Brain microvascular endothelial cell (primary cell): Measurements from ENCODE around the gene PPM1F.

ENCODE experiments used
- DNase-seq: peaks from one replicate; pipeline ENCODE4 v3.0.0-alpha.2; 2020
- H3K27ac ChIP-seq: fragments of 250-450 bp; sonication (Bioruptor Pico); 2 replicates; pipeline ENCODE4 v1.5.1; 2020; ENCODE audit warnings: mild to moderate bottlenecking, moderate library complexity
- H3K27me3 ChIP-seq: fragments of 250-450 bp; sonication (Bioruptor Pico); replicated peaks from 2 replicates; pipeline ENCODE4 v1.5.1; 2020; ENCODE audit warnings: mild to moderate bottlenecking
- H3K36me3 ChIP-seq: fragments of 250-450 bp; sonication (Bioruptor Pico); replicated peaks from 2 replicates; pipeline ENCODE4 v1.5.1; 2020; ENCODE audit warnings: mild to moderate bottlenecking
- H3K4me3 ChIP-seq: 2 replicates; pipeline ENCODE4 v1.5.1; 2011; ENCODE audit warnings: low read depth, mild to moderate bottlenecking, control low read depth, low read length, moderate library complexity
- CTCF ChIP-seq: IDR thresholded peaks from 2 replicates; pipeline ENCODE4 v1.5.1; 2011; ENCODE audit warnings: low read depth, mild to moderate bottlenecking, moderate library complexity, low read length, control low read depth, inconsistent platforms; ENCODE audit errors: missing control alignments
- in situ Hi-C: cut with HindIII; loops from 2 replicates; pipeline ENCODE4 v1.10.0; 2017; ENCODE audit warnings: low sequenced_read_pairs, low pct_ligation_motif_present

PPM1F gene

GRCh38 chr22:21948824-21949568 is 3.7 kb downstream of the PPM1F start:
- in situ Hi-C loops, result loop anchor here (25.0 kb wide), 1 partner anchor 237 kb away; no protein-coding TSS in a partner anchor
- H3K4me3 ChIP-seq, result no peak overlapping the region

DNA sequence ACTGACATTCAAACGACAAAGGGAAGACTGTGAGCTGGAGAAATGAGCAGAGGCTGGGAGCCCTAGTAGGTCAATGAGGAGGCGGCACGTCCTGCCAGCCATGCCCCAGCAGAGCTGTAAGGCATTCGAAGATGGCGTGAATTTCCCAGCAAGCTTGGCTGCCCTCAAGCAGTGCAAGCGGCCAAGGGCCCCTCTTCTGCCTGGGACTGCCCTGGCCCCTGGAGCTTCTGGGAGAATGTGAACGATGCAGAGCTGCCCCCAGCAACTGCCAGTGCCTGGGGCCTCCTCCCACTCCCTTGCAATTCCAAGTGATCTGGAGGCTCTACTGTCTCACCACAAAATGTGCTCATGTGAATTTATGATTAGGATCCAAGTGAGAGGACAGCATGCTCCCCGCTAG is 4.3 kb downstream of the PPM1F start:
- no peak for TF ChIP-seq CTCF
- Histone ChIP-seq H3K27ac (no peak overlapping the region), H3K36me3 (peaks cover 25% of the 10 kb centered on the region), H3K4me3 (no peak overlapping the region), H3K27me3 (no peaks in the 10 kb centered on the region)
- in situ Hi-C loops, result loop anchor here (25.0 kb wide), 1 partner anchor 236 kb away; no protein-coding TSS in a partner anchor
- DNase-seq, result no peak

More at GRCh38 chr22:21948824-21949568, 3.7 kb downstream of the PPM1F start:
- Histone ChIP-seq H3K27ac (no peak overlapping the region), H3K27me3 (no peaks in the 10 kb centered on the region), H3K36me3 (peaks cover 22% of the 10 kb centered on the region)
- no peak for TF ChIP-seq CTCF
- DNase-seq, result no peak

DNA sequence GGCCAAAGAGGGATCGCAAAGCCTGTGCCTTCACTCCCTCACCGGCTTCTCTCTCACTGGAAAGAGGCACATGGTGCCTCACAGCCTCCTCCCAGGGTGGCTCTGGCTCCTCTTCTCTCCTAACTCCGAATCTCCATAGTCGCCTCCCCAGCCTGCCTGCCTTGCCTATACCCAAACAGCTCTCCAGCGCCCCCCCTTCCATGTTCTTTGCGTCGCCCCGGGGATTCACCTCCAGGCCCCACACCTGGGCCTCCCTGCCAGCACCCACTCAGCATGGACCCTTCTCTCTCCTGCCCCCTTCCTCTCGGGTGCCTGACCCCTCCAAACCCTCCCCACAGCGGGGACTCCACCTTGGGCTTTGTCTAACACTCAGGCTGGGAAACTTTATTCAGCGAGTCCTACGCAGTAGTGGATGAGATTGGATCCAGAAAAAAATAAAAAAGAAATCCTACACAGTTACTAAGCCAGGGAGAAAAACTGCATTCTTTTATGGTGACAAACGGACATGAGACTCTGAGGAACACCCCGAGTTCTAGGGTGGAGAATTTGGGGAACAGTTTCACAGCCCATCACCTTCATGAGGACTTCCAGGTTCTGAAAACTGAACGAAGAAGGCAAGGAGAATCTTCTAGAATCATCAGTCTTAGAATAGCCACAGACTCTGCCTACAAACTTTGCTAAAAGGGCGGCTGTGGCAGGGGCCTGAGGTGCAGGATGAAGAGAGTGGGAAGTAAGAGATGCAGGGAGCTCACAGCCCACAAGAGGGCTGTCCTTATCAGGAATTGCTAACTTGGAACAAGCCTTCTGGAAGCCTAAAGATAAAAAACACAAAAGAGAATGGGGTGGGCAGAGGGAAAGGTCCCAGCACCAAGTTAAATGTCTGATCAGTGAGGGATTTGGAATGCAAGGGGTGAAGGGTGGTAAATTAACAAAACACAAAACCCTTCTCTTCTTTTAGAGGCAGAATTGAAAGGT is 5.3 kb downstream of the PPM1F start:
- TF ChIP-seq CTCF, result peak; percentile 76
- DNase-seq, result peak; percentile 55
- in situ Hi-C loops, result loop anchor here (25.0 kb wide), 1 partner anchor 235 kb away; no protein-coding TSS in a partner anchor
- H3K4me3 ChIP-seq, result no peak overlapping the region
- H3K27ac ChIP-seq, result peak overlapping the region; percentile 66
- peaks cover 25% of the 10 kb centered on the region for H3K36me3 ChIP-seq
- H3K27me3 ChIP-seq, result no peaks in the 10 kb centered on the region

DNA sequence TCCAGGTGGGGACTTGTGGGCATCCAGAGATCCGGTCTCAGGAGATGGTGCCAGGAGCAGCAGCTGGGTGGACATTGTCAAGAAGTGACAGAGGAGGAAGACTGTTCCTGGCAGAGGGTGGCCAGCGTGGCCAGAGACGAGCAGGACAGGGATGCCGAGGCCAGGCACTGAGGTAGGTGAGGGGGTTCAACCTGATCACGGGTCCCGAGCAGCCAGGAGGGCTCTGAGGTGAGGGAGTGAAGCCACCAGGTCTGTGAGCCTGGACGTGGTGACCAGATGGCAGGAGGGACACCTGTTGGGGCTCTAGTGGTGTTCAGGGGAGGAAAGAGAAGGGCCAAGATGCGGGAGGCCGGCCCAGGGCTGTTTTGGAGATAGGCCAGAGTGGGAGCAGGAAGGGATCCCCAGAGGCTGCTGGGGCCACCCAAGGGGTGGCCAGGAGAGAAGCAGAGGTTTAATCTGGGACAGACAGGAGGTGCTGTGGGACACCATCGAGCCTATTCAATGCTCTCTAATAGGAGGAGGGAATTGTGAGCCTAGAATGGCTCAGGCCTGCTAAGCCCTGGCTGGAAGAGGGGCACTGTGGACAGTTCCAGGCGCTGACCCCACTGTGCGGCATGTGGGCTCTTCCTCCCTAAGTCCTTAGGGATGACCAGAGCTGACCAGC is 6.3 kb downstream of the PPM1F start:
- no peak for TF ChIP-seq CTCF
- H3K27me3 ChIP-seq, result no peaks in the 10 kb centered on the region
- no peak overlapping the region for H3K4me3 ChIP-seq
- in situ Hi-C loops, result loop anchor here (25.0 kb wide), 1 partner anchor 234 kb away; no protein-coding TSS in a partner anchor
- peaks cover 25% of the 10 kb centered on the region for H3K36me3 ChIP-seq
- H3K27ac ChIP-seq, result no peak overlapping the region
- DNase-seq, result no peak

DNA sequence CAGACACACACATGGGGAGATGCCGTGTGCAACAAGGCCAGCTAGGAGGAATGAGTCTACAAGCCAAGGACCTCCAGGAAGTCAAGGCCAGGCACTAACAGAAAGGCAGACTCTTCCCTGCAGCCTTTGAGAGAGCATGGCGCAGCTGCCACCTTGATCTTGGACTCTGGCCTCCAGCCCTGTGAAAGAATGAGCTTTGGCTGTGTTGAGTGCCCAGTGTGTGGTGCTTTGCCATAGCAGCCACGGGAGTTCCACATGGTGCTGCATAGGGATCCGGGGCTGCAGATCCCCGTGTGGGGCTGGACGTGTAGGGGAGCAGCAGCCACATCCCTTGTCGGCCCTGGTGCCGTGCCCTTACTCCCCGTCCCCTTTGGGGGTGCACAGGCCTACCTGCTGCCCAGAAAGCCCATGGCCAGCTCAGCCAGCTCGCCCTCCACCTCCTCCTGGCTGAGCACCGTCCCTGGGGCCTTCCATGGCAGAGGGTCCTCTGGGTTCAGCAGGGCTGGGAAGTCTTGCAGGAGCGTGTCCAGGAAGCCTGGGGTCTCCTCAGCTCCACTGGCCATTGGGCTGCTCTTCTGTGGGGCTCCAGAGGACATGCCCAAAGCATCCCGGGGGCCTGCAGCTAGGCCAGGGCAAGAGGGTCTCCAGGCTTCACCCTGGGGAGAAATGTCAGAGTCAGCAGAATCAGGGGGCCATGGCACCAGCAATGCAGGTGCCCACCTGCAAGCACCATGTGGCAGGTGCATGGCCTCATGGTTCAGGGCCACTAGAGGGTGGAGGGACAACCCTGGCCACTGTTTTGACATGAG is 7.0 kb downstream of the PPM1F start:
- no peak overlapping the region for H3K27ac ChIP-seq
- TF ChIP-seq CTCF, result no peak
- H3K4me3 ChIP-seq, result no peak overlapping the region
- peaks cover 25% of the 10 kb centered on the region for H3K36me3 ChIP-seq
- H3K27me3 ChIP-seq, result no peaks in the 10 kb centered on the region
- DNase-seq, result no peak
- in situ Hi-C loops, result loop anchor here (25.0 kb wide), 1 partner anchor 233 kb away; no protein-coding TSS in a partner anchor
